GM12878 (cell line): ENCODE data around the gene QSOX1. TPM values are rescaled to one million over a fixed set of nuclear protein-coding genes. Genes with fewer than 3 reads are reported as not detected.

ENCODE experiments used
- ATAC-seq: fragments of 200-7000 bp; cut with Tn5 transposase; 3 replicates; pipeline ENCODE4 v1.9.1; 2020; ENCODE audit warnings: mild to moderate bottlenecking, moderate library complexity
- BruUV-seq: library from RNA; stranded (reverse); fragments of 400-500 nt; replicated peaks from 2 replicates; lab custom pipeline; 2021; lab: Mats Ljungman, UMichigan
- CTCF ChIA-PET: fragments of 300-600 bp; sonication (Branson Sonifier 250); formaldehyde crosslinking; extraction: SDS; loops from one replicate; lab custom pipeline; 2021; ENCODE audit warnings: inconsistent platforms; lab: Yijun Ruan, JAX
- POLR2A ChIA-PET: fragments of 350-600 bp; formaldehyde crosslinking; extraction: SDS; loops from one replicate; lab custom pipeline; 2021; ENCODE audit warnings: inconsistent platforms; lab: Charles Lee
- RAD21 ChIA-PET: fragments of 300-600 bp; sonication (Branson Sonifier 250); formaldehyde crosslinking; loops from one replicate; lab custom pipeline; 2023; ENCODE audit warnings: antibody characterized with exemption; ENCODE audit not compliant: unreplicated experiment; lab: Charles Lee
- SMC1A ChIA-PET: fragments of 300-600 bp; sonication (Branson Sonifier 250); formaldehyde crosslinking; loops from one replicate; lab custom pipeline; 2023; ENCODE audit not compliant: unreplicated experiment, uncharacterized antibody; lab: Charles Lee
- DNase-seq: peaks from one replicate; pipeline ENCODE4 v3.0.0-alpha.2; 2011; ENCODE audit warnings: low read depth, low spot score
- FAIRE-seq: peaks from 3 replicates; lab custom pipeline; 2011; peaks lifted over from hg19 to GRCh38; lab: Jason Lieb, UNC
- H2AFZ ChIP-seq: 2 replicates; pipeline ENCODE4 v1.6.0; 2011; ENCODE audit warnings: low read depth, low read length, control low read depth; ENCODE audit not compliant: control insufficient read depth
- H3K27ac ChIP-seq: 2 replicates; pipeline ENCODE4 v1.5.1; 2011; ENCODE audit warnings: control low read depth; ENCODE audit not compliant: control insufficient read depth, insufficient read depth
- H3K27me3 ChIP-seq, 2 experiments: replicated peaks in 1 of 2; 2 replicates each; pipeline versions ENCODE4 v1.6.0 to v1.6.1; 2011; ENCODE audit warnings: low read length in 1 of 2; ENCODE audit not compliant: control insufficient read depth in 2 of 2, insufficient read depth in 2 of 2
- H3K36me3 ChIP-seq, 2 experiments: 2 replicates each; pipeline ENCODE4 v1.5.1; 2011; ENCODE audit warnings: low read length in 1 of 2; ENCODE audit not compliant: control insufficient read depth in 2 of 2, insufficient read depth in 2 of 2
- H3K4me1 ChIP-seq: 2 replicates; pipeline ENCODE4 v1.6.1; 2011; ENCODE audit warnings: mild to moderate bottlenecking, low read length, moderate library complexity, mixed read lengths; ENCODE audit not compliant: control insufficient read depth, insufficient read depth
- H3K4me2 ChIP-seq: 2 replicates; pipeline ENCODE4 v1.6.0; 2011; ENCODE audit warnings: control low read depth; ENCODE audit not compliant: control insufficient read depth, insufficient read depth
- H3K4me3 ChIP-seq: fragments of 200-600 bp; sonication (generic); 2 replicates; pipeline ENCODE4 v1.5.1; 2016
- H3K79me2 ChIP-seq: 2 replicates; pipeline ENCODE4 v1.6.0; 2011; ENCODE audit warnings: low read length; ENCODE audit not compliant: control insufficient read depth, insufficient read depth
- H3K9ac ChIP-seq: 2 replicates; pipeline ENCODE4 v1.8.0; 2011; ENCODE audit warnings: low read length, control low read depth, mixed read lengths; ENCODE audit not compliant: control insufficient read depth, insufficient read depth
- H3K9me3 ChIP-seq: replicated peaks from 3 replicates; pipeline ENCODE4 v1.5.1; 2011; ENCODE audit warnings: mild to moderate bottlenecking, low read length; ENCODE audit not compliant: control insufficient read depth, insufficient read depth
- H4K20me1 ChIP-seq: 2 replicates; pipeline ENCODE4 v1.6.0; 2011; ENCODE audit not compliant: control insufficient read depth, insufficient read depth
- EP300 ChIP-seq, 2 experiments: fragments of 150-350 bp in 1 of 2; IDR thresholded peaks; 2 replicates each; pipeline ENCODE4 v1.6.1; 2011 to 2012; ENCODE audit warnings: low read depth in 2 of 2, low read length in 2 of 2, borderline replicate concordance in 1 of 2, improper control_type of control experiment in 1 of 2, inconsistent platforms in 1 of 2; ENCODE audit not compliant: control insufficient read depth in 1 of 2
- GATAD2B ChIP-seq: fragments of 450-650 bp; conservative IDR thresholded peaks from 2 replicates; pipeline ENCODE4 v1.6.1; 2017; ENCODE audit warnings: low read depth, mild to moderate bottlenecking, moderate library complexity
- HCFC1 ChIP-seq: fragments of 150-350 bp; IDR thresholded peaks from 2 replicates; pipeline ENCODE4 v1.6.1; 2014; ENCODE audit warnings: low read length
- HDAC6 ChIP-seq: fragments of 200-600 bp; sonication (generic); IDR thresholded peaks from one replicate; pipeline ENCODE4 v1.8.0; 2017; ENCODE audit warnings: antibody characterized with exemption; ENCODE audit not compliant: unreplicated experiment
- MYB ChIP-seq: fragments of 150-350 bp; IDR thresholded peaks from 2 replicates; pipeline ENCODE4 v1.6.1; 2014; ENCODE audit warnings: mild to moderate bottlenecking, low read depth, low read length, borderline replicate concordance
- SUZ12 ChIP-seq: fragments of 200-600 bp; sonication (generic); IDR thresholded peaks from one replicate; pipeline ENCODE4 v1.6.1; 2018; ENCODE audit warnings: antibody characterized with exemption, mild to moderate bottlenecking; ENCODE audit not compliant: unreplicated experiment
- WGBS: methylation state at CpG from one replicate; pipeline ENCODE4 v1.1.6; 2016; ENCODE audit warnings: low lambda C conversion rate; ENCODE audit not compliant: insufficient replicate concordance, insufficient coverage; ENCODE audit errors: missing lambda C conversion rate; 5-methylcytosine and 5-hydroxymethylcytosine counted together
- in situ Hi-C: fragments of 300-500 bp; cut with MboI; formaldehyde crosslinking; loops from 9 replicates; pipeline ENCODE4 v1.14.3; 2018; ENCODE audit warnings: mixed read lengths
- intact Hi-C: fragments of 100-400 bp; cut with micrococcal nuclease; formaldehyde crosslinking; loops from one replicate; pipeline ENCODE4 v1.14.2; 2022; ENCODE audit not compliant: unreplicated experiment
- polyA plus RNA-seq, 11 experiments: library from polyadenylated mRNA; depleted of rRNA in 4 of 11; unstranded in 6 of 11; stranded (reverse) in 5 of 11; fragments of >200 nt; fragmentation: Nextera tagmentation in 4 of 11; fragmentation: Illumina TruSeq in 1 of 11; extraction: Ambion mirVana in 4 of 11; extraction: Trizol in 1 of 11; gene quantifications; 1 replicate in 1 of 11; 2 replicates in 10 of 11; pipeline versions ENCODE4 v1.2.1 to v1.2.3, GENCODE V29; 2011 to 2016; ENCODE audit warnings: inconsistent platforms in 2 of 11, missing spikeins in 2 of 11, low read depth in 1 of 11
- total RNA-seq, 4 experiments: library from RNA; depleted of rRNA in 3 of 4; stranded (reverse); fragments of >200 nt in 3 of 4; fragmentation: Illumina TruSeq in 1 of 4; extraction: Trizol in 1 of 4; gene quantifications; 2 replicates each; pipeline versions ENCODE4 v1.2.1 to v1.2.3, GENCODE V29; 2013 to 2021
- TF ChIP-seq, protein P1 (sequence below): IDR thresholded peaks from 2 replicates; pipeline ENCODE4 v1.6.1; 2012; ENCODE audit warnings: low read depth, low read length, improper control_type of control experiment
- TF ChIP-seq, protein P2 (sequence below): fragments of 450-650 bp; formaldehyde crosslinking; IDR thresholded peaks from 2 replicates; pipeline ENCODE4 v1.4.0; 2020; ENCODE audit warnings: mild to moderate bottlenecking, moderate library complexity

The QSOX1 gene
- total and polyA plus RNA-seq, 10 of the 15 experiments (the other 5 are each of a cell fraction or from before 2014, with no cell fraction given): 1.8 to 31.3 (median 11.2) TPM

DNA sequence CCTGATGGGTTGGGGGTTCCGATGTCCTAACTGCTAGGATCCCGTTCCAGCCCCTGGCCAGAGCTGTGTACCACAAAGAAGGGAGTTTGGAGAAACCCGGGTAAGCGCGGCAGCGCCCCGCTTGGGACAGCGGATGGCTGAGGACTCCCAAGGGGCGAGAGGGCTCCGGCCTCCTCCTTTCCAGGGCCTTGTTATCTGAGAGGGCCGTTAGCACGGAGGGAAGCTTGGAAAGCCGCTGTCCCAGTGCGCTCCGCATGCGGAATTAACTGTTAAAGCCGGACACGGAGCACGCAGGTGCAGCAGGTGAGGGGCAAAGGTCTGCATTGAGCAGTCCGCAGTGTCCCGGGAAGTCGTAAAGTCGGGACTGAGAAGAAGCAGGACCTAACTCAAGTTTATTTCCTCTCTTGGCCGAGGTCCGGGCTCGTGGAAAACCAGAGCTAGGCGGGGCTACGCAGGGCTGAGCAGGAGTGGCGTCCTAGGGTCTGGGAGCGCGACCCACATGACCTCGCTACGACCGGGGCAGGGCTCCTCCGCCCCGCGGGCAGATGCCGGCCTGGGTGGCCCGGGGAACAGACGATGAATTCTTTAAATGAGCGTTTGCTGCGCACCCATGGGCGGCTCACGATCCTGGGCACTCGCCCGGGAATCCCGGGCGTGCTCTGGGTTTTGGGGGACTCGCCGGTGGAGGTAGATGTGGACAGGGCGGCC, 79.9 kb downstream of the QSOX1 start:
- WGBS: 53% methylated on average over 49 of the region's 51 CpGs
- DNase-seq: no peak
- no peaks in the 10 kb centered on the region for H3K36me3 ChIP-seq
- RAD21 ChIA-PET: no interaction called here
- no peaks in the 10 kb centered on the region for H4K20me1 ChIP-seq
- intact Hi-C loops (no loop called here), in situ Hi-C loops (no loop called here)
- BruUV-seq: no TSS peak
- CTCF ChIA-PET: interaction anchor here (0.6 to 0.8 kb wide), 2 partner anchors 249 to 1114 kb away, joined by 3 read pairs; no protein-coding TSS in a partner anchor
- TF ChIP-seq SUZ12: peak; percentile 41
- TF ChIP-seq MYB: no peak
- peak; percentile 17 for TF ChIP-seq HDAC6
- H3K4me3 ChIP-seq: no peak overlapping the region
- no peaks in the 10 kb centered on the region for H3K79me2 ChIP-seq
- no peak overlapping the region for H2AFZ ChIP-seq
- H3K9me3 ChIP-seq: no peaks in the 10 kb centered on the region; the same call in 2 of the 3 replicates
- H3K27me3 ChIP-seq: peaks cover 32 to 55% of the 10 kb centered on the region in 2 experiments
- no peak for FAIRE-seq
- H3K4me1 ChIP-seq: peaks cover under 1% of the 10 kb centered on the region; the same call in 1 of the 2 replicates
- SMC1A ChIA-PET: interaction anchor here (0.6 kb wide), 1 partner anchor 108 kb away, joined by 4 read pairs; no protein-coding TSS in a partner anchor
- POLR2A ChIA-PET: no interaction called here
- ATAC-seq: no peak
- H3K4me2 ChIP-seq: 0 out of 2 replicates have a peak overlapping the region, but pooled peaks have one; percentile 15
- H3K27ac ChIP-seq: no peak overlapping the region
- no peak overlapping the region for H3K9ac ChIP-seq

DNA sequence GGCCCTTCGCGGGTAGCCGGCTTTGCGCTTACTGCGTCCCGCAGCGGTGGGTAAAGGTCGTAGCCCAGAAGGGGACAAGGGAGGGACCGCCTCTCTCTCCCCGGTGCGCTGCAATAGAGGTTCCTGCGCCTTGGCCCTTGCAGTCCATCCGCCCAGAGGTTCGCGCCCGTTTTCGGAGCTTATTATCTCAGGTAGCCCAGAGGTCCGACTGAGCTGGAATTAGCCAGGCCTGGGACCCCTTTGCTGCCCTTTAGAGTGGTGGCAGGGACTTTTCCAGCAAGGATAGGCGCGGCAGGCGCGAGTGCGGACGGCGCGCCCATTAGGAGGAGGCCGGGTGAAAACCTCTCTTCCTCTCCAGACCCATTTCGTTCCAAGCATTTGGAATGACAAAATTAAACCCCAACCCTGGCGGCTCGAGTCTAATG, 80.4 kb downstream of the QSOX1 start:
- Histone ChIP-seq H2AFZ (no peak overlapping the region), H4K20me1 (no peaks in the 10 kb centered on the region), H3K4me3 (no peak overlapping the region), H3K27ac (no peak overlapping the region), H3K4me1 (no peaks in the 10 kb centered on the region), H3K36me3 (no peaks in the 10 kb centered on the region), H3K4me2 (0 out of 2 replicates have a peak overlapping the region, but pooled peaks have one; percentile 15), H3K79me2 (no peaks in the 10 kb centered on the region), H3K9ac (no peak overlapping the region), H3K27me3 (peaks cover 32 to 58% of the 10 kb centered on the region in 2 experiments), H3K9me3 (no peaks in the 10 kb centered on the region; the same call in 2 of the 3 replicates)
- ATAC-seq (no peak), FAIRE-seq (no peak), DNase-seq (no peak)
- ChIA-PET RAD21 (no interaction called here), CTCF (no interaction called here), POLR2A (no interaction called here), SMC1A (interaction anchor here (0.6 kb wide), 1 partner anchor 109 kb away, joined by 4 read pairs; no protein-coding TSS in a partner anchor)
- intact Hi-C loops (no loop called here), in situ Hi-C loops (no loop called here)
- no TSS peak for BruUV-seq
- WGBS: 52% methylated on average over 30 of the region's 30 CpGs
- TF ChIP-seq, protein P1, sequence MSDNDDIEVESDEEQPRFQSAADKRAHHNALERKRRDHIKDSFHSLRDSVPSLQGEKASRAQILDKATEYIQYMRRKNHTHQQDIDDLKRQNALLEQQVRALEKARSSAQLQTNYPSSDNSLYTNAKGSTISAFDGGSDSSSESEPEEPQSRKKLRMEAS: no peak
- TF ChIP-seq EP300 (IDR thresholded peaks at IDR 0.05; ENCODE audit: borderline replicate concordance in 1 of 2, control insufficient read depth in 1 of 2, low read depth in 2 of 2, low read length in 2 of 2) (no peak), HCFC1 (no peak), GATAD2B (no peak)
- TF ChIP-seq, protein P2, sequence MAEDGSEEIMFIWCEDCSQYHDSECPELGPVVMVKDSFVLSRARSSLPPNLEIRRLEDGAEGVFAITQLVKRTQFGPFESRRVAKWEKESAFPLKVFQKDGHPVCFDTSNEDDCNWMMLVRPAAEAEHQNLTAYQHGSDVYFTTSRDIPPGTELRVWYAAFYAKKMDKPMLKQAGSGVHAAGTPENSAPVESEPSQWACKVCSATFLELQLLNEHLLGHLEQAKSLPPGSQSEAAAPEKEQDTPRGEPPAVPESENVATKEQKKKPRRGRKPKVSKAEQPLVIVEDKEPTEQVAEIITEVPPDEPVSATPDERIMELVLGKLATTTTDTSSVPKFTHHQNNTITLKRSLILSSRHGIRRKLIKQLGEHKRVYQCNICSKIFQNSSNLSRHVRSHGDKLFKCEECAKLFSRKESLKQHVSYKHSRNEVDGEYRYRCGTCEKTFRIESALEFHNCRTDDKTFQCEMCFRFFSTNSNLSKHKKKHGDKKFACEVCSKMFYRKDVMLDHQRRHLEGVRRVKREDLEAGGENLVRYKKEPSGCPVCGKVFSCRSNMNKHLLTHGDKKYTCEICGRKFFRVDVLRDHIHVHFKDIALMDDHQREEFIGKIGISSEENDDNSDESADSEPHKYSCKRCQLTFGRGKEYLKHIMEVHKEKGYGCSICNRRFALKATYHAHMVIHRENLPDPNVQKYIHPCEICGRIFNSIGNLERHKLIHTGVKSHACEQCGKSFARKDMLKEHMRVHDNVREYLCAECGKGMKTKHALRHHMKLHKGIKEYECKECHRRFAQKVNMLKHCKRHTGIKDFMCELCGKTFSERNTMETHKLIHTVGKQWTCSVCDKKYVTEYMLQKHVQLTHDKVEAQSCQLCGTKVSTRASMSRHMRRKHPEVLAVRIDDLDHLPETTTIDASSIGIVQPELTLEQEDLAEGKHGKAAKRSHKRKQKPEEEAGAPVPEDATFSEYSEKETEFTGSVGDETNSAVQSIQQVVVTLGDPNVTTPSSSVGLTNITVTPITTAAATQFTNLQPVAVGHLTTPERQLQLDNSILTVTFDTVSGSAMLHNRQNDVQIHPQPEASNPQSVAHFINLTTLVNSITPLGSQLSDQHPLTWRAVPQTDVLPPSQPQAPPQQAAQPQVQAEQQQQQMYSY (CRISPR knock-in tag): no peak
